Measurements from ENCODE around the gene FAM184B.
"Not testable (repeated sequence)": the region's sequence is repeated elsewhere in the genome, so short reads cannot be mapped to it uniquely, and the experiment has no call there.

Gene FAM184B

DNA sequence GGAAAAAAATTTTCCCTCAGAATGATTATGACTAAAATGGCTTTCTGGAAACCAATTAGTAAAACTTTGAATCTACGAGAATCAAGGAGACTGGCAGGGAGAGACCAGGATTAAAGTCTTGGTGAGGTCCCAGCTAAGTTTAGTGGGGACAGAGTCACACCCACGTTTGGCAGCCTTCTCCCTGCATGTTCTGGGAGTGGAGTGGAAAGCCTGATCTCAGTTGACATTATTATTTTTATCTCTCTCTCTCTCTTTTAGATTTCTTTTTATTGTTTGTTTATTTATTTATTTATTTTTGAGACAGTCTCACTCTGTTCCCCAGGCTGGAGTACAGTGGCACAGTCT, 99.2 kb downstream of the FAM184B start:
- DNase-seq (ENCODE audit: low read depth in 2 of 2), result no peak

DNA sequence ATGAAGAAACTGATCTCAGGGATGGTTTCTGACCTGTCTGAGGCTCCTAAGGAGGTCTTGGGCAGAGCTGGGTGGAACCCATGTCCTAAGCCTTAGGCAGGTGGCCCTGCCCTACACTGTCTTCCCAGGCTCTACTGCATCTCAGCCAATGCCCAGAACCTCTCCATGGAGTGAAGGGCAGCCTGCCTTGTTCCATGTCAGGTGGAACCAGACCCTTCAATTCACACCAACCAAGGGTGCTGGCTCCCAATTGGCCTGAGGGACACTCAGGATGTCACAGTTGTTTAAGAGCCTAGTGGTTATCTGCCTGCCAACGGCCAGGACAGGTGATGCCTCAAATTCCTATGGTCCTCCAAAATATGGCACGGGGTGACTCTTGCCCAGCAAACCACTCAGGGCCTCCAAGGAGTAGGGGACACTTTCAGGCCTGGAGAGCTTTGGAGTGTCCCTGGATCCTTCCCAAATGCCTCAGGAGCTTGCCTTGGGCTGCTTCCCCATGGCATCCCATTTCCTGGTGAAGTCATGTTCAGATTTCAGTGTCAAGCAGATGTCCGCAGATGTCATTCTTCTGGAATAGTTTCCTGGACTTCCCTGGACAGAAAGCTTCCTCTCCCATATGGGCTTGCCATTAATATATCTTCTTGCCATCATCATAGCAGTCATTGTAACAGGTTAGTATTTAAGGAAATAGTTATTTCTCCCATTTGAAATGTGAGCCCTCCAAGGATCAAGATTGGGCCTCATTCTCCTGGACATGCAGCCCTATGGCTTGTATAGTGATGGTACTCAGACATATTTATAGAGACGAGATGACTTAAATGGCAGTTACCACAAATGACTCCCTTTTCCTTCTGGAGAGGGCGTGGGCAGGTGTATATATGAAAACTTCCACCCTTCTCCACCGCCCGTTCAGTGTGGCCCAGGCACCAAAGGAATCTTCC, 99.9 kb downstream of the FAM184B start:
- DNase-seq (ENCODE audit: low read depth in 2 of 2), result no peak

DNA sequence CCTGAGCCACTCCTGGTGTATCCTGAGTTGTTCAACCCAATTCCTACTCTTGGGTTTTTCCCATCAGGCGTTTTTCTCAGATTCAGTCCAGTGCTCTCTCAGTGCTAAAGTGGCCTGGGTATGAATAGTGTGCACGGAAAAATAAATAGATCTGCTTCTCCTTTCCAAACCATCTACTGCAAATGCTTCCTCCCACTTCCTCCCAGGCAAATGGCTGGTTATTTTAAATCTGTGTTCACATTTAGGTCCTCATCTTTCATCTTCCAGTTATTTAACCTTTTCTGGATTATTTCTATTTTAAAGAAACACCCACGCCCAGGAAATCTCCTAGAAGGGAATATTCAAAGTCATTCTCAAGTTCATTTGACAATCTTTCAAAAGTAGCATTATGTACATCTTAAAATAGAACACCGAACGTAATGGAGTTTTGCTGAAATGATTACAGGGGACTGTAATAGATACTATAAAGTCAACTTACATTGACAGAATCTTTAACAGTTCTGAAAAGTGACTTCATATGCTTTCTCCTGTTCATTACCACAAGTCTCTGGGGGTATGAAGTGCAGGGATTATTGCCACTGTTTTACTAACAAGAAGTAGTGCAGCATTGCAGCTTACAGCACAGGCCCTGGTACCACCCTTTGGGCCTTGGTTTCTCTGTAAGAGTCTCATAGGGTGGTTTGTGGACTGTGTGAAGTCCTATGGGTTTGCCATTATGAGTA, 100.7 kb downstream of the FAM184B start:
- no peak for DNase-seq (ENCODE audit: low read depth in 2 of 2)

DNA sequence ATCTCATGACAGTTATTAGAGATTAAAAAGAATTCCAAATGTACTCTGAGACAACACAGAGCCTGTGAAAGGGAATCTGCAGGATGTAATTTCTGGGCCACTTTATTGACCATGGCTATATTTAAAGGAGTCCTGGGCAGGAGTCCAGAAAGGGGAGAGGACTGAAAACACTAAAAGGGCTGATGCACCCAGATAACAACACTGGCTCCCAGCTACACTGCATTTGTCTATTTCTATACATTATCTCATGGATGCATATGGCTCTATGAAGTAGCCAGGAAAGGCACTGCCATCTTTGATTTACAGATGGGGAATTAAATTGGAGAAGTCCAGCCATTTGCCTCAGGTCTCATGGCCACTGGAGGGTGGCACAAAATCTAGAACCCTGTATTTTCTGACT, 111.0 kb downstream of the FAM184B start:
- DNase-seq (ENCODE audit: low read depth in 2 of 2), result no peak

DNA sequence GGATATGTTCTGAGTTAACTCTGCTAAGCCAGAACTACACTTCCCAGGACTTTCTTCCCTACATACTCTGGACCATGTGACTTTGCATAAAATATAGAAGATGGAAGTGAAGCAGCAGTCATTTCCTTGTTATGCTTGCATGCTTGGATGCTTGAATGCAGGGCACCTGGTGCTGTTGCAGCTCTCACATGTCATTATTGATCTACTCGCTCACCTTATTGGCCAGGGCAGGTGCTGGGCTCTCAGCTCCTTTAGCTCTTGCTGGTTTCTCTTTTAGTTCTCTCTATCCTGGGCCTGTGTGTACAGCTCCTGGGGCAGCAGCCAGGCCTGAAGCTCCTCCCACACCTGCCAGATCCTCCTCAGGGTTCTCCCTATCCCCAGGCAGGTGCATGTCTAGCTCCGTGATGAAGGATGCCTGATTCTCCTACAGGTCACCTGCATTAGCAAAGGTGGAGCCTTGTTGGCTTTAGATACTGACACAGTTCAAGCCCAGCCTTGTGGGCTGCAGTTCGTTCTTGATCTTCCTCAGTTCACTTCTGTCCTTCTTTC, 113.7 kb downstream of the FAM184B start:
- no peak for DNase-seq (ENCODE audit: low read depth in 2 of 2)

DNA sequence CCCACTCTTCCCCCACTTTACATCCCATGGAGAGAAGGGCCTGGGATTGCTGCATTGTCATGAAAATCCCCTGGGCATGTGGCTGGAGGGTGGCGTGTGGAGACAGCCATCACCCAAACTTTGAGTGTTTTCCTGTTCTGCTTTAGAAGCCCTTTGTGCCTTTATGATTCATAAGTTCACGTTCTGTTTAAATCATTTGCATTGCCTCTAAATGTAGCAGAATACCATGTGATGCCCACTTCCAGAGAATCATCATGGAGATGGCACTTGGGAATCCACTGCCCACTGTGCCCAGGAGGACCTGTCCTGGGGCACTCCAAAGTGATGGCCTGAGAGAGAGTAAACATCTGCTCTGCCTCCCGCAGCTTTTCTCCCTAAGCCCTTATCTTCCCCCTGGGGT, 114.2 kb downstream of the FAM184B start:
- DNase-seq (ENCODE audit: low read depth in 2 of 2), result no peak

DNA sequence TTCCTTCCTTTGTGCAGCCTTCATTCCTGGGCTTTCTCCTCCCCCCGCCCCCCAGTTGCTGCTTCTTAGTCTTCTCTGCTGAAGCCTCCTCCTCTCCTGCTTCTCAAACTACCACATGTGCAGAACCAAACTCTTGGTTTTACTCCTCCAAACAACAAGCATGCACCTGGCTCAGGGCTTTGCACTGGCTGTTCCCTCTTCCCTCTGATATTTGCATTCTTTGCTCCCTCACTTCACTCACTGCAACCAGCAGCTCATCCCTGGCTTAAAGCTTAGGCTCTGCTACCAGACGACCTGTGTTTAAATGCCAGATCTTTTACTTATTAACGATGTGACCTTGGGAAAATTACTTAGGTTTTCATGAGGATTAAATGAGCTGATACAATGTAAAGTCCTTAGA, 115.6 kb downstream of the FAM184B start:
- no peak for DNase-seq (ENCODE audit: low read depth in 2 of 2)

DNA sequence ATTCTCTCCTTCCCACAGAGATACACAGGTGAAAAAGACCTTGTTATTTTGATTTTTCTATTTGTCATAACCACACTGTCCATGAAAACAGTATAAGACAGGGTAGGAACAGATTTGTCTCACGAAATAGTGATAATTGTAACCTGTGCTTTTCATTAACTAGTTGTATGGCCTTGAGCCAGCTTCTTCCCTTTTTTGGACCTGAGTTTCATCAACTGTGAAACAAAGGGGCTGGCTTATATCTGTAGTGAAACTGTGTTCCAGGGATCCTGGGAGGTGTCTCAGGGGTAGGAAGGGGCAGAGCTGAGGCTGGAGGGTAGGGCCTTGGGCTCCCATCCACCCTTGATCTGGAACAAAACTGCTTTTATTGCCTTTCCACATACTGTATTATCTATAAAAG, 116.1 kb downstream of the FAM184B start:
- no peak for DNase-seq (ENCODE audit: low read depth in 2 of 2)

DNA sequence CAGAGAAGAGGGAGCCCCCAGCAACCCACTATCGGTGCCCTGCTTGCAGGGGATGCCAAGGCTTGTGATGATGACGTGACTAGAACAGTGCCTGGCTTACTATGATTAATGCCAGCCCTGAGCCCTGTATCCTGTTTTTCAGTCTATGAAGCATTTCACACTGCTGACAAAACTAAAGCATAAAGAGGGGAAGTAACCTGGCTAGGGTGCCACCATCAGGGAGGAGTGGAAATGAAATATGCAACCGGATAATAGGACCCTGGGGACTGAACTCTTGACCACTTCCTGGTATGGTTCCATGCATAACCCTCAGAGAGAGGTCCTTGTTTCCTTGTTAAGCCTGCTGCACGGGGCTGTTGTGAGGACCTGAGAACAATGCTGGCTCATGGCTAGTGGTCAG, 116.7 kb downstream of the FAM184B start:
- DNase-seq (ENCODE audit: low read depth in 2 of 2), result no peak

DNA sequence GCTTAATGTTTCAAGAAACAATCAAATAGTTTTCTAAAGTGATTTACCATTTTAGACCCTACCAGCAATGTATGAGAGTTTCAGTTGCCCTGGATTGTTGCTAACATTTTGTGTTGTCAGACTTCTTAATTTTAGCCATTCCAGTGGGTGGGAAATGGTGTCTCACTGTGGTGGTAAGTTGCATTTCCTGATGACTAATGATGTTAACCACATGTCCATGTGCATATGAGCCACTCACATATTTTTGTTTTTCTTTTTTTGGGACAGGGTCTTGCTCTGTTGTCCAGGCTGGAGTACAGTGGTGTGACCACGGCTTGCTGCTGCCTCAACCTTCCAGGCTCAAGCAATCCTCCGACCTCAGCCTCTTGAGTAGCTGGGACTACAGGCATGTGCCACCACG, 118.7 kb downstream of the FAM184B start:
- peak in 1 of 2 experiments; percentile 6 for DNase-seq (ENCODE audit: low read depth in 2 of 2)

DNA sequence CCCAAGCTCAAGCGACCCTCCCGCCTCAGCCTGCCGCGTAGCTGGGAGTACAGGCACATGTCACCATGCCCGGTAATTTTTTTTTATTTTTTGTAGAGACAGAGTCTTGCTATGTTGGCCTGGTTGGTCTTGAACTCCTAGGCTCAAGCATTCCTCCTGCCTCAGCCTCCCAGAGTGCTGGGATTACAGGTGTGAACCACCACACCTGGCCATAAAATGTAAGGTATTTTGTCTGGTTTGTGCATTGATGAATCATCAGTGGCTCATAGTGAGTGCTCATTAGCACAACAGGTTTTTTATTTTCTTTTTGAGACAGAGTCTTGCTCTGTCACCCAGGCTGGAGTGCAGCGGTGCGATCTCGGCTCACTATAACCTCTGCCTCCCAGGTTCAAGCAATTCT, 122.2 kb downstream of the FAM184B start:
- not testable (repeated sequence) for DNase-seq (ENCODE audit: low read depth in 2 of 2)

DNA sequence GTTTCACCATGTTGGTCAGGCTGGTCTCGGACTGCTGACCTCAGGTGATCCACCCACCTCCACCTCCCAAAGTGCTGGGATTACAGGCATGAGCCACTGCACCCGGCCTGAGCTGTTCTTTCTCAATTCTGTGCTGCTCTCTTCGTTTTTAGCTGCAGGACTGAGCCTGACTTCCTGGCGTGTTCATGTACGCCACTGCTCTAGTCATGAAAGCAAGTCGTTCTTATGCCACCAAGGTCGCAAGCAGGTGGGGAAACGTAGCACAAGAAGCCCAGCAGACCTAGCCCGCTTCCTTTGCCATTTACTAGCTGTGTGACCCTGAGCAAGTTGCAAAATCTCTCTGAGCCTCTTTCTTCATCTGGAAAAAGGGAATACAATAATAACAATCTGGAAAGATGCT, 123.6 kb downstream of the FAM184B start:
- DNase-seq (ENCODE audit: low read depth in 2 of 2), result no peak

DNA sequence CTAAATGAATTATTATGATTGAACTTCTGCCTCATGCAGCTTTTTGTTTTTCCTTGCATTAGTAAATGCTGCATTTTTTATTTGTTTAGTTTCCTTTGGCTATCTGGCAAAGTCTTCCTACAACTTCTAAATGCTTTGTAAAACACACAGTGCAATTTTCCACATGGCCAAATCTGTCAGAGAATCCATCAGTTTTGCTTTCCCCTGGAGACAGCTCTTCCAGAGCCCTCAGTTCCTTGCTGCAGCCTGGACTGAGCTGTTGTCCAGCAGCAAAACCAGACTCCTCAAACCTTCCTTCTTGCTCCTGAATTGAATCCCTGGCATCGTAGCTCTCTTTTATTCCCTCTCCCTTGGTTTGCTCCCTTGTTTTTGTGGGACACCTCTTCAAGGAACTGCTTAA, 124.3 kb downstream of the FAM184B start:
- DNase-seq (ENCODE audit: low read depth in 2 of 2), result no peak

DNA sequence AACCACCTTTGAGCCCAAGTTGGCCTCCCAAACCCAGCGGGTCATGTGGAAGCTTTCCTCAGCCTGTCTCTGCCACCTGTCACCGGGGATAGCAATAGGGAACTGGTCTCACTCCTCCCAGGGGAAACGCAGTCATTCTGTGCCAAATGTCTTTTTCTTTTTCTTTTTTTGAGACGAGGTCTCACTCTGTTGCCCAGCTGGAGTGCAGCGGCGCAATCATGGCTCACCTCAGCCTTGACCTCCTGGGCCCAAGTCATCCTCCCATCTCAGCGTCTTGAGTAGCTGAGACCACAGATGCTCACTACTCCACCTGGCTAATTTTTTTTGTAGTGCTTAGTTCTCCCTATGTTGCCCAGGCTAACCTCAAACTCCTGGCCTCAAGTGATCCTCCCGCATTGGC, 126.7 kb downstream of the FAM184B start:
- DNase-seq (ENCODE audit: low read depth in 2 of 2), result no peak

DNA sequence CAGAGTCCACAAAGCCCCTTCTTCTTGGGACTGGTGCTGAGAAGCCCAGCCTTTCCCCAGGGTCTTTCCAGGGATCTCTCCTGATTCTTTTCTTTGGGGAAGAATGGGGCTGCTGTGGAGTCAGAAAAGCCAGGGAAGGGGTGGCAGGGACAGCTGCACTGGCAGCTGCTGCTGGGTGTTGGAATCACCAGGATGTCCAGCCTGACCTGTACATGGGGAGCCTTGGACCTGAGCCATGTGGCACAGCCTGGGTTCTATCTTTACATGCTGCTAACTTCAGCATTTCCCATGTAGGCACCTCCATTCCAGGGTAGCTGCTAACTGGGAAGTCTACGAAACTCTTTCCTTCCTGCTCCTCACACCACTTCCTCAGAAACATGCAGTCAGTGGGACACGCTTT, 131.0 kb downstream of the FAM184B start:
- no peak for DNase-seq (ENCODE audit: low read depth in 2 of 2)

DNA sequence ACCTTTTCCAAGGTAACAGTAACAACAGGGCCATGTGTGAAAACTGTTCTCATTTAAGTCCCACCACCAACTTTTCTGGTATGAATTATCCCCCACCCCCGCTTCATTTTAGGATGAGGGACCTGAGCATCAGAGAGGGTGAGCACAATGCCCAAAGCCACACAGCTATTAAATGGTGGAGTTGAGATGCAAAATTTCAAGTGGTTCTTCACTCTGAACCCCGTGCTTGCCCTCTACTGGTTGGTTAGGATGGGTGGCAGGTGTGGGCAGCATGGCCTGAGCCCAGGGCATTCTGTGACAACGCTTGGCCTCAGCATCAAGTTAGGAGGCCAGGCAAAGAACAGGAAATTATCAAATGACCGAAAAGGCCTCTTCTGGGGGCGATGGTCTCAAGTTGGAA, 133.5 kb downstream of the FAM184B start:
- DNase-seq (ENCODE audit: low read depth in 2 of 2), result no peak

DNA sequence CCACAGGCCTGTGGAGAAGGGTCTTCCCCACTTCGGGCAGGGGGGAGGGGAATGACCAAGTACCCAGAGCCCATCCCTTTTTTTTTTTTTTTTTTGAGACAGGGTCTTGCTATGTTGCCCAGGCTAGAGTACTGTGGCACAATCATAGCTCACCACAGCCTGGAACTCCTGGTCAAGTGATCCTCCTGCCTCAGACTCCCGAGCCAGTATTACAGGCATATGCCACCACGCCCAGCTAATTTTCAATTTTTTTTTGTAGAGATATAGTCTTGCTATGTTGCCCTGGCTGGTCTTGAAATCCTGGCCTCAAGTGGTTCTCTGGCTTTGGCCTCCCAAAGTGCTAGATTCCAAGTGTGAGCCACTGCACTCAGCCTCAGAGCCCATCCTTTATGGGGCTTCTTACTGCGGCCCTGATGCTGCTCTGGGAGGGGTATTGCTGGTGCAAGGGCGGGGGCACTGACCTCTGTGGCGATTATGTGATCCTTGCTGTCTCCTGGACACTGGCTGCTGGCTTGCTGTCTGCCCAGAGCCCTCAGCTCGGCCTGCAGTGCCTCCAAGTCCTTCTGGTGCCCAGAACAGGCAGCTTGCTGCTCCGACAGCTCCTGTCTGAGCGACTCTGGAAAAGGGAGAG, 134.1 kb downstream of the FAM184B start:
- no peak for DNase-seq (ENCODE audit: low read depth in 2 of 2)

DNA sequence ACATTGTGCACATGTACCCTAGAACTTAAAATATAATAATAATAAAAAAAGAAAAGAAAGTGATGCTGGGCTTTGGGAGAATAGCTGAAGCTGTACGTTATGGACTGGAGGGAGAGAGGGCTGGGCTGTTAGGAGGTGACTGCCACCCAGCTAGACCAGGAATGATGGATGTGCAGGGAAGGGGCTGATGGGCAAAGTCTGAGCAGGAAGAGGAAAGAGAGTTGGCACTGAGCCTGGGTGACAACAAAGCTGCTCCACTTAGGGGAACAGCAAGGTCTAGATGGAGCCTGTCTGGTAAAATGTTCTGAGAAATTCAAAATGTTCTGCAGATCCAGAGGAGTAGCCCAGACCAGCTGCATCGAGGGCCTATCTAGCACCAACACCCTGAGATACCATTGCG, 134.7 kb downstream of the FAM184B start:
- no peak for DNase-seq (ENCODE audit: low read depth in 2 of 2)

DNA sequence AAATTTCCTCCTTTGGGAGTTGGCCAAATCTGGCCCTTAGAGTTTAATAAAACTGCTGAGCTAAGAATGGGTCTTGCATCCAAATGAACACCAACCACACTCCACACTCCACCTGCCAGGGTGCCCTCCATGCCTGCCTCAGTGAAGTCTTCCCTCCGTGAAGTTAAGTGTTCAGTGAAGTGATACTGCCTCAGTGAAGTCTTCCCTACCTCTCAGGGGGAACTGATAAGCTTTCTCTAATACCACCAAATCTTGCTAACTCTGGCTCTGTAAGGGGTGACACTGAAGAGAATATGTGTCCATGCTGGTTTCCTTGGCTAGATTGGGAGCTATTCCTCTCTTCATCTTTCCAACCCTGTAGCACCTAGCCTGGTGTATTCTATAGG, 139.0 kb downstream of the FAM184B start:
- no peak for DNase-seq (ENCODE audit: low read depth in 2 of 2)

DNA sequence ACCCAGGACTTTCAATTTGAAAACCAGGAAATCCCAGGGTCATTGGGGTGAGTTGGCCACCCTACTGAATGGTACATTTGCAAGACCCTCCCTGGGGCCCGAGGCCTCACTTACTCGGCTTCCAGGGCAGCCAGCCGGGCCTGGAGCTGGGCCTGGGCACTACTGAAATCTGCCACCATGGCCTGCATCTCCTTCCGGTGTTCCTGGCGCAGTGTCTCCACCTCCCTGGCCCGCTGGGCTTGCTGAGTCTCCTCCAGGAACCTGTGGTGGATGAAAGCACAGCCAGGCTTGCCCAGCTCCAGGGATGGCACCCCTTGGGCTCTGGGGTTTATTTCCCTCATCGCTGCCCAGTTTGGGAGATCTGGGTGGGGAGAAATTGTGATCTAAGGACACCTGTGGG, 142.3 kb downstream of the FAM184B start:
- no peak for DNase-seq (ENCODE audit: low read depth in 2 of 2)

DNA sequence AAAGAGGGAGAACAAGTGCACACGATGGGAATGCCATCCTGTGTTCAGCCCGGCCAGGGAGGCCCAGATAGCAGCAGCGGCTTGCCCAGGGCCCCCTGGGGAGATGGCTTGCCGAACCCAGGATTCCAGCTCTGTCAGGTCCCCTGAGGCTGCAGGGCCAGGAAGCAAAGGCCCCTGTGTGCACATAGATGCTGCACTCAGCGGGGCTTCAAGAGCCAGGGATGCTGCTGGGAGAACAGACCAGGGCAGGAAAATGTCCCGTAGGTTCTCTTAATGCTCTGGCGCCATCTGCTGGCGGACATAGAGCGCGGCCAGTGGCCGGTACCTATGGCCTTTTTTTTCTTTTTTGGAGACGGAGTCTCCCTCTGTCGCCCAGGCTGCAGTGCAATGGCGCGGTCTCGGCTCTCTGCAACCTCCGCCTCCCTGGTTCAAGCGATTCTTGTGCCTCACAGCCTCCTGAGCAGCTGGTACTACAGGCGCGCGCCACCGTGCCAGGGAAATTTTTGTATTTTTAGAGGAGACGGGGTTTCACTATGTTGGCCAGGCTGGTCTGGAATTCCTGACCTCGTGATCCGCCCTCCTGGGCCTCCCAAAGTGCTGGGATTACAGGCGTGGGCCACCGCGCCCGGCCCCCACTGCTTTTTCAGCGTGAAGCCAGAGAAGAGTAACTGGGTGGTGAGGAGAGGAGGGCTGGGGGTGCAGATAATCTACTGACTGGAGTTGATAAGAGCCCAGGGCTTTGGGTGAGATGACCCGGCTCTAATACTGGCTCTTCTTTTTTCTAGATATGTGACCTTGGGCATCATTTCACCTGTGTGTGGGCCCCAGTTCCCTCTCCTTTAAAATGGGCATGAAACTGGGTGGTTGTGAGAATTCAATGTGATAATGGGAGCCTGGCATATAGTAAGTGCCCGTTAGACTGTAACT, 144.5 kb downstream of the FAM184B start:
- DNase-seq (ENCODE audit: low read depth in 2 of 2), result peak; percentile 22 to 28

DNA sequence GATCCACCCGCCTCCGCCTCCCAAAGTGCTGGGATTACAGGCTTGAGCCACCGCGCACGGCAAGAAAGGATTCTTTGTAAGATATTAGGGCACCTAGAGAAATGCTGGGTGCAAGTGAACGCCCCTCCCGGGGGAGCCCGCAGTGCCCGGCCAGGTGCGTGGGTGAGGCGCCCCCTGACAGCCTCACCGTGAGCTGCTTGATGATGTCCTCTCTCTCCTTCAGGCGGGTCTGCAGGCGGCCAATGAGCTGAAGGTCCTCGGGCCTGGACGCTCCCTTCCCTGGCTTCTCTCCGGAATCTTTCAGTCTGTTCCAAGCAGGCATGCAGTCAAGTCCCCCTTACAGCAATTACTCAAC, 145.1 kb downstream of the FAM184B start:
- DNase-seq (ENCODE audit: low read depth in 2 of 2), result no peak

Measured in fibroblast of skin of left quadriceps (primary cell).